ENCODE measurements around the gene FRMD1.

Gene FRMD1

GRCh38 chr6:168113226-168113625, 34.2 kb upstream of the FRMD1 start:
- H3K9me3 ChIP-seq (ENCODE audit: control insufficient read depth in 5 of 5, low read length in 5 of 5), result no peaks in the 10 kb centered on the region
- H3K27me3 ChIP-seq (ENCODE audit: control insufficient read depth in 5 of 5, insufficient read depth in 4 of 5, low read length in 5 of 5), result peaks cover 0 to 3% (median 0%) of the 10 kb centered on the region in 5 donors
- no peak overlapping the region for H3K4me3 ChIP-seq (ENCODE audit: low read depth in 1 of 5, low read length in 5 of 5)
- H3K36me3 ChIP-seq (ENCODE audit: control insufficient read depth in 5 of 5, insufficient read depth in 5 of 5, low read length in 5 of 5), result no peaks in the 10 kb centered on the region
- H3K4me1 ChIP-seq (ENCODE audit: control insufficient read depth in 5 of 5, insufficient read depth in 5 of 5, low read length in 5 of 5), result peaks cover 0 to 4% (median 0%) of the 10 kb centered on the region in 5 donors
- no peak overlapping the region for H3K27ac ChIP-seq (ENCODE audit: low read depth, low read length)
- H3K9ac ChIP-seq (ENCODE audit: low read length in 5 of 5), result no peak overlapping the region

GRCh38 chr6:168111911-168112310, 32.9 kb upstream of the FRMD1 start:
- no peak overlapping the region for H3K4me3 ChIP-seq (ENCODE audit: low read depth in 1 of 5, low read length in 5 of 5)
- H3K36me3 ChIP-seq (ENCODE audit: control insufficient read depth in 5 of 5, insufficient read depth in 5 of 5, low read length in 5 of 5), result no peaks in the 10 kb centered on the region
- no peaks in the 10 kb centered on the region for H3K9me3 ChIP-seq (ENCODE audit: control insufficient read depth in 5 of 5, low read length in 5 of 5)
- no peak overlapping the region for H3K9ac ChIP-seq (ENCODE audit: low read length in 5 of 5)
- peaks cover 0 to 2% (median 0%) of the 10 kb centered on the region in 5 donors for H3K27me3 ChIP-seq (ENCODE audit: control insufficient read depth in 5 of 5, insufficient read depth in 4 of 5, low read length in 5 of 5)
- H3K4me1 ChIP-seq (ENCODE audit: control insufficient read depth in 5 of 5, insufficient read depth in 5 of 5, low read length in 5 of 5), result peaks cover 0 to 11% (median 7%) of the 10 kb centered on the region in 5 donors
- no peak overlapping the region for H3K27ac ChIP-seq (ENCODE audit: low read depth, low read length)

GRCh38 chr6:168110437-168110836, 31.4 kb upstream of the FRMD1 start:
- no peak overlapping the region for H3K27ac ChIP-seq (ENCODE audit: low read depth, low read length)
- peaks cover 0 to 11% (median 7%) of the 10 kb centered on the region in 5 donors for H3K4me1 ChIP-seq (ENCODE audit: control insufficient read depth in 5 of 5, insufficient read depth in 5 of 5, low read length in 5 of 5)
- H3K27me3 ChIP-seq (ENCODE audit: control insufficient read depth in 5 of 5, insufficient read depth in 4 of 5, low read length in 5 of 5), result no peaks in the 10 kb centered on the region
- no peak overlapping the region for H3K9ac ChIP-seq (ENCODE audit: low read length in 5 of 5)
- H3K36me3 ChIP-seq (ENCODE audit: control insufficient read depth in 5 of 5, insufficient read depth in 5 of 5, low read length in 5 of 5), result no peaks in the 10 kb centered on the region
- no peak overlapping the region for H3K4me3 ChIP-seq (ENCODE audit: low read depth in 1 of 5, low read length in 5 of 5)
- no peaks in the 10 kb centered on the region for H3K9me3 ChIP-seq (ENCODE audit: control insufficient read depth in 5 of 5, low read length in 5 of 5)

DNA sequence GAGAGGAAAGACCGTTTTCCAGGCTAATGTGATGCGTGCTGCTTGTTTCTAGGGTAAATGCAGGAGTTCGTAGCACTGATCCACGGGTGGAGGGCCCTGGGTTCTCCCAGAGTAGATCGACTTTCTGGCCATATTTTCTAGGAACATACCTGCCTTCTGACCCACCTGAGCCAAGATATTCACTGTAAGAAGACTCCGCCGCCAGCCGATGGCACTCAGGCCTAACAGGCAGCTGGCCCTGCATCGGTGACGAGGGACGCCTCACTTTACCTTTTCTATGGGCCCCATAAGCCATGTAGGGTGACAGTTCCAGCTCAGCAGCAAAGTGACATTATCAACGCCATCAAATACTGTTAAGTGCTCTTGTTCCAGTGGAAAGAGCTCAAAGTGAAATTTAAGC, 30.2 kb upstream of the FRMD1 start:
- Histone ChIP-seq H3K9ac (ENCODE audit: low read length in 5 of 5) (no peak overlapping the region), H3K27ac (ENCODE audit: low read depth, low read length) (no peak overlapping the region), H3K9me3 (ENCODE audit: control insufficient read depth in 5 of 5, low read length in 5 of 5) (no peaks in the 10 kb centered on the region), H3K27me3 (ENCODE audit: control insufficient read depth in 5 of 5, insufficient read depth in 4 of 5, low read length in 5 of 5) (peaks cover 0 to 5% (median 0%) of the 10 kb centered on the region in 5 donors), H3K36me3 (ENCODE audit: control insufficient read depth in 5 of 5, insufficient read depth in 5 of 5, low read length in 5 of 5) (no peaks in the 10 kb centered on the region), H3K4me1 (ENCODE audit: control insufficient read depth in 5 of 5, insufficient read depth in 5 of 5, low read length in 5 of 5) (peaks cover 0 to 11% (median 7%) of the 10 kb centered on the region in 5 donors), H3K4me3 (ENCODE audit: low read depth in 1 of 5, low read length in 5 of 5) (no peak overlapping the region)

GRCh38 chr6:168107191-168107983, 28.4 kb upstream of the FRMD1 start:
- Histone ChIP-seq H3K27me3 (ENCODE audit: control insufficient read depth in 5 of 5, insufficient read depth in 4 of 5, low read length in 5 of 5) (peaks cover 6 to 19% (median 11%) of the 10 kb centered on the region in 5 donors), H3K9me3 (ENCODE audit: control insufficient read depth in 5 of 5, low read length in 5 of 5) (no peaks in the 10 kb centered on the region), H3K4me3 (ENCODE audit: low read depth in 1 of 5, low read length in 5 of 5) (no peak overlapping the region), H3K27ac (ENCODE audit: low read depth, low read length) (no peak overlapping the region), H3K9ac (ENCODE audit: low read length in 5 of 5) (no peak overlapping the region), H3K36me3 (ENCODE audit: control insufficient read depth in 5 of 5, insufficient read depth in 5 of 5, low read length in 5 of 5) (no peaks in the 10 kb centered on the region), H3K4me1 (ENCODE audit: control insufficient read depth in 5 of 5, insufficient read depth in 5 of 5, low read length in 5 of 5) (peaks cover 0 to 11% (median 7%) of the 10 kb centered on the region in 5 donors)

DNA sequence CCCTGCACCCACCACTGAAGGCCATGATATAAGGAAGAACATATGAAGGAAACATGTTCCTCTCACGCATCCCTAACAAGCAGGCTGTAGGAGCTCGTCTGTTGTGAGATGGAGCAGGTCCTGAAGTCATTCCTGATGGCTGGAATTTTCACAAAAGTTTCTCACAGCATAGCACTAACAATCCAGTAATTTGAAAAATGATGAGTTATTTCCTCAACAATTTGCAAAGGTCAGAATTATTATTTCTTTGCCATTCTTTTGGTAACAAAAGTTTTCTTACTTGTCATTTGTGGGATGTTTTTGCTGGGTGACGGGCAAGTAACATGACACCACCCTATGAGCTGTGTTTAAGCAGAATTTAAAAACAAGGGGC, 27.6 kb upstream of the FRMD1 start:
- H3K36me3 ChIP-seq (ENCODE audit: control insufficient read depth in 5 of 5, insufficient read depth in 5 of 5, low read length in 5 of 5), result no peaks in the 10 kb centered on the region
- H3K27ac ChIP-seq (ENCODE audit: low read depth, low read length), result no peak overlapping the region
- no peaks in the 10 kb centered on the region for H3K9me3 ChIP-seq (ENCODE audit: control insufficient read depth in 5 of 5, low read length in 5 of 5)
- H3K9ac ChIP-seq (ENCODE audit: low read length in 5 of 5), result no peak overlapping the region
- peaks cover 2 to 11% (median 7%) of the 10 kb centered on the region in 5 donors for H3K4me1 ChIP-seq (ENCODE audit: control insufficient read depth in 5 of 5, insufficient read depth in 5 of 5, low read length in 5 of 5)
- H3K4me3 ChIP-seq (ENCODE audit: low read depth in 1 of 5, low read length in 5 of 5), result no peak overlapping the region
- H3K27me3 ChIP-seq (ENCODE audit: control insufficient read depth in 5 of 5, insufficient read depth in 4 of 5, low read length in 5 of 5), result peaks cover 14 to 27% (median 18%) of the 10 kb centered on the region in 5 donors

DNA sequence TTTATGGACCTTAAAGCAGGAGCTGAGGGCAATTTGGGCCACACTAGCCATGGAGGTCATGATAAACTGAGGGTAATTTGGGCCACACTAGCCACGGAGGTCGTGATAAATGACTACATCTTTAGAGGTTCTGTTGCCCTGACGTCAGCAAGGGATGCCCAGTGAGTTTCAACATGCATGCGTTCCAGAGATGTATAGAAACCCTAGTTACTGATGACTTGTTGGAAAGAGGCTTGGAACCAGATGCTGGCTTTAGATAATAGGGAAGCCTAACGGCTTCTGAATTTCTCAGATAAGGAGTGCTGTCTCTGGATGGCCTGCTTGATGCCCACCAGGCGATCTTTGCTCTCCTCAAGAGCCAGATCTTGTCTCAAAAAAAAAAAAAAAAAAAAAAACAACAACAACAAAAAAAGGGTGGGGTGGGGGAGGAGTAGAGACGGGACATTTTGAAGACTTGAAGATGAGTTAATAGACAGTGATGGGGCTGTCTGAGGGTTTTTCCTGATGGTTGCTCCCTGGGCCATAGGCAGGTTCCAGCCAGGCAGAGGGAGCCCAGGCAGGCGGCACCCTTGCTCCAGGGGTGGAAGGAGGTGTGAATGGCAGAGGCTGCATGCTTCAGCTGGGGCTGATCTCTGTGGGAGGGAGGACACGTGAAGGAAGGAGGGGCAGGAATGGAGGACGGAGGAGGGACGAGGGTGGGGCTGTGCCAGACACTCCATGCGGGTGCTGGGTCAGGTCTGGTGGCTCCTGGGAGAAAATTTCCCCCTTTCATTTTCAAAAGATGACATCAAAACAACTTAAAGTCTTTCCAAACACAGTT, 27.0 kb upstream of the FRMD1 start:
- Histone ChIP-seq H3K9me3 (ENCODE audit: control insufficient read depth in 5 of 5, low read length in 5 of 5) (no peaks in the 10 kb centered on the region), H3K27ac (ENCODE audit: low read depth, low read length) (no peak overlapping the region), H3K9ac (ENCODE audit: low read length in 5 of 5) (no peak overlapping the region), H3K36me3 (ENCODE audit: control insufficient read depth in 5 of 5, insufficient read depth in 5 of 5, low read length in 5 of 5) (no peaks in the 10 kb centered on the region), H3K27me3 (ENCODE audit: control insufficient read depth in 5 of 5, insufficient read depth in 4 of 5, low read length in 5 of 5) (peaks cover 15 to 29% (median 23%) of the 10 kb centered on the region in 5 donors), H3K4me1 (ENCODE audit: control insufficient read depth in 5 of 5, insufficient read depth in 5 of 5, low read length in 5 of 5) (peaks cover 3 to 11% (median 9%) of the 10 kb centered on the region in 5 donors), H3K4me3 (ENCODE audit: low read depth in 1 of 5, low read length in 5 of 5) (no peak overlapping the region)

GRCh38 chr6:168104636-168105035, 25.6 kb upstream of the FRMD1 start:
- no peak overlapping the region for H3K27ac ChIP-seq (ENCODE audit: low read depth, low read length)
- H3K9ac ChIP-seq (ENCODE audit: low read length in 5 of 5), result no peak overlapping the region
- H3K27me3 ChIP-seq (ENCODE audit: control insufficient read depth in 5 of 5, insufficient read depth in 4 of 5, low read length in 5 of 5), result peaks cover 20 to 40% (median 31%) of the 10 kb centered on the region in 5 donors
- no peak overlapping the region for H3K4me3 ChIP-seq (ENCODE audit: low read depth in 1 of 5, low read length in 5 of 5)
- H3K4me1 ChIP-seq (ENCODE audit: control insufficient read depth in 5 of 5, insufficient read depth in 5 of 5, low read length in 5 of 5), result peaks cover 3 to 11% (median 10%) of the 10 kb centered on the region in 5 donors
- no peaks in the 10 kb centered on the region for H3K9me3 ChIP-seq (ENCODE audit: control insufficient read depth in 5 of 5, low read length in 5 of 5)
- no peaks in the 10 kb centered on the region for H3K36me3 ChIP-seq (ENCODE audit: control insufficient read depth in 5 of 5, insufficient read depth in 5 of 5, low read length in 5 of 5)

DNA sequence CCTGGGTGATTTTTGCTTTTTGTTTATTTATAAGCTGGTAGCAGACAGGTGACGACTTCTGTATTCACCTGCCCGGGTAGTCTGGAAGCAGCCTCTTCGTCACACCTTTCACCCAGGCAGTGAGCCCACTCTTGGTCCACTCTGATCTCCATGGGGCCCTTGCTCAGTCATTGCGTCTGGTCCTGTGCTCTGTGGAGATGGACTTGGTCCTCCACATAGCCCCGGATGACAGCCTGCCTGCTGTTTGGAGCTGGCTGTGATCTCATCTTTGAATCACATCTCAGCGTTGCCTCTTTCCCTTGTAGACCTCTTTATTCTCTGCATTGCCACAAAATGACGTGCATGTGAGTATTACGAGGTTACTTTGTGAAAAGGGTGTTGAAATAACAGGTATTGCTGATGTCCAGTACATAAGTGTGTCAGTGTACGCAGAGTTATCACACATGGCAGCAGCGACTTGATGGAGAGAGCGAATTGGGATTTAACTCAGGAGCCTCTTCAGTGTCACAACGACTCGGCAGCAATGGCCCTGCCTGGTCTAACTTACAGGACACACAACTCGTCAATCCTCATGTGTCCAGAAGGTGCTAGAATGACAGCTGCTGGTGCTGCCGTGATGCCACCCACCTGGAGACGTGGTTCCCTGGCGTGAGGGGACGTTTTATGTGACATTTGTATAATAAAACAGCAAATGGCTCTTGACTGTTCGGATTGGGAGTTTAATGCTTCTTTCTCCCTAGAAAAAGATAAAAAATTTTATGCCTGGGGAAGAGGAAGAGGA, 24.2 kb upstream of the FRMD1 start:
- Histone ChIP-seq H3K27me3 (ENCODE audit: control insufficient read depth in 5 of 5, insufficient read depth in 4 of 5, low read length in 5 of 5) (peaks cover 30 to 46% (median 45%) of the 10 kb centered on the region in 5 donors), H3K4me1 (ENCODE audit: control insufficient read depth in 5 of 5, insufficient read depth in 5 of 5, low read length in 5 of 5) (peaks cover 3 to 11% (median 10%) of the 10 kb centered on the region in 5 donors), H3K27ac (ENCODE audit: low read depth, low read length) (no peak overlapping the region), H3K36me3 (ENCODE audit: control insufficient read depth in 5 of 5, insufficient read depth in 5 of 5, low read length in 5 of 5) (no peaks in the 10 kb centered on the region), H3K4me3 (ENCODE audit: low read depth in 1 of 5, low read length in 5 of 5) (no peak overlapping the region), H3K9ac (ENCODE audit: low read length in 5 of 5) (no peak overlapping the region), H3K9me3 (ENCODE audit: control insufficient read depth in 5 of 5, low read length in 5 of 5) (no peaks in the 10 kb centered on the region)
